ENCODE measurements around the gene STX16. TPM values are rescaled to one million over a fixed set of nuclear protein-coding genes. Genes with fewer than 3 reads are reported as not detected.

STX16 gene
- total RNA-seq, 2 donors from 2014 or later = 91.6 to 114 TPM

DNA sequence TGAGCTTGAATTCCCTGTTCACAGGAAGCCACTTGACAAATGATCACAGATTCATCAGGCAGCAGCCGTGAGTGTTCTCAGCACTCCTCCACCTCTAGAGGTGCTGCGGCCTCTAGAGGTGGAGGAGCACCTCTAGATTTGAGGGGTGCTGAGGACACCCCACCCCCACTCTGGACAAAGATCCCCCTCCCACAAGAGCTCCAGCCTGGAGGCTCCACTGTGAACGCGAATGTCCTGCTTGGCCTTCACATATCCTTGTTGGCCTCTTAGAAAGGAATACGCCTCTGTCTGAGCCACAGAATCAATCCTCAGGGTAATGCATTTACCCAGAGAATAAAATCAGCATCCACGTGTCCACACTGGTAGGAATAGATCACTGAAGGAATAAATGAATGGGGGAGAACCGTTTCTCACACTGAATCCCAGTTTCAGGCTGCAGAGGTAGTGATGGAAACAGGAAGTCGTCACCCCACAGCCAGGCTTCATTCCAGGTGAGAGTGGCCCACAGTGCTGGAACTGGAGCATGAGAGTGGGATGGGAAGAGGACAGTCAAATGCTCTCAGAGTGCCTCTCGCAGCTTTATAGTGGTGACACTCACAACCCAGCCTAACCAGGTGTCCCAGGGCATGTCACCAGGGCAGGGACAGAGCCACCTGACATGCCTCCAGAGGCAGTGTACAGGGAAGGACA lies 58.1 kb downstream of the STX16 start:
- peaks cover 5% of the 10 kb centered on the region for H3K9me3 Mint-ChIP-seq
- 85 to 97% methylated on average over 7 to 9 of the region's 9 CpGs for WGBS, 2 experiments (ENCODE audit: insufficient coverage in 1 of 2, insufficient read length in 1 of 2)
- Histone ChIP-seq H3K4me1 (ENCODE audit: control insufficient read depth, insufficient read depth, low read length) (no peaks in the 10 kb centered on the region), H3K27me3 (ENCODE audit: control insufficient read depth, insufficient read depth, low read length, poor library complexity, severe bottlenecking) (no peaks in the 10 kb centered on the region), H3K9me3 (ENCODE audit: control insufficient read depth, low read length) (no peaks in the 10 kb centered on the region), H3K4me3 (ENCODE audit: low read length) (no peak overlapping the region), H3K36me3 (ENCODE audit: control insufficient read depth, insufficient read depth, low read length) (peaks cover 16% of the 10 kb centered on the region), H3K9ac (ENCODE audit: extremely low read depth, low read length, poor library complexity, severe bottlenecking) (no peak overlapping the region), H3K27ac (ENCODE audit: low read depth, low read length) (no peak overlapping the region)
- no peaks in the 10 kb centered on the region for H3K27me3 Mint-ChIP-seq (ENCODE audit: insufficient read depth)
- H3K4me3 Mint-ChIP-seq = no peak overlapping the region
- no peaks in the 10 kb centered on the region for H3K4me1 Mint-ChIP-seq
- no peak overlapping the region for H3K27ac Mint-ChIP-seq
- H3K36me3 Mint-ChIP-seq (ENCODE audit: low read depth) = peaks cover 30% of the 10 kb centered on the region
- DNase-seq = no peak
- TF ChIP-seq, protein P1, sequence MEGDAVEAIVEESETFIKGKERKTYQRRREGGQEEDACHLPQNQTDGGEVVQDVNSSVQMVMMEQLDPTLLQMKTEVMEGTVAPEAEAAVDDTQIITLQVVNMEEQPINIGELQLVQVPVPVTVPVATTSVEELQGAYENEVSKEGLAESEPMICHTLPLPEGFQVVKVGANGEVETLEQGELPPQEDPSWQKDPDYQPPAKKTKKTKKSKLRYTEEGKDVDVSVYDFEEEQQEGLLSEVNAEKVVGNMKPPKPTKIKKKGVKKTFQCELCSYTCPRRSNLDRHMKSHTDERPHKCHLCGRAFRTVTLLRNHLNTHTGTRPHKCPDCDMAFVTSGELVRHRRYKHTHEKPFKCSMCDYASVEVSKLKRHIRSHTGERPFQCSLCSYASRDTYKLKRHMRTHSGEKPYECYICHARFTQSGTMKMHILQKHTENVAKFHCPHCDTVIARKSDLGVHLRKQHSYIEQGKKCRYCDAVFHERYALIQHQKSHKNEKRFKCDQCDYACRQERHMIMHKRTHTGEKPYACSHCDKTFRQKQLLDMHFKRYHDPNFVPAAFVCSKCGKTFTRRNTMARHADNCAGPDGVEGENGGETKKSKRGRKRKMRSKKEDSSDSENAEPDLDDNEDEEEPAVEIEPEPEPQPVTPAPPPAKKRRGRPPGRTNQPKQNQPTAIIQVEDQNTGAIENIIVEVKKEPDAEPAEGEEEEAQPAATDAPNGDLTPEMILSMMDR (conservative IDR thresholded peaks at IDR 0.05) = no peak

DNA sequence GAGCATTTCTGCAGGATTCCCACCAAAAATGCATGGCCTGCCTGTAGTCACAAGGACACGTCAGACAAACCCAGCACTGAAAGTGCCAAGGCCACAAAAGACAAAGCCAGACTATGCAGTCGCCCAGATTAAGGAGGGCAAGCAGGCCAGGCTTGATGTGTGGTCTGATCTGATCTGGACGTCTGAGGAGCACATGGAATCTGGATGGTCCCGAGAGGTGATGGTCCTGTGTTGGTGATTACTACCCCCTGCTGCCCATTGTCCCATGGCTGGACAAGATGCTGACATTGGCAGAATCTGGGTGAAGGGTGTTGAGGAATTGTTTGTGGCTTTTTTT lies 58.6 kb downstream of the STX16 start:
- Mint-ChIP-seq H3K4me1 (no peaks in the 10 kb centered on the region), H3K27ac (no peak overlapping the region), H3K4me3 (no peak overlapping the region), H3K27me3 (ENCODE audit: insufficient read depth) (no peaks in the 10 kb centered on the region), H3K9me3 (peaks cover 2% of the 10 kb centered on the region), H3K36me3 (ENCODE audit: low read depth) (peaks cover 26% of the 10 kb centered on the region)
- 90 to 94% methylated on average over 2 to 4 of the region's 4 CpGs for WGBS, 2 experiments (ENCODE audit: insufficient coverage in 1 of 2, insufficient read length in 1 of 2)
- Histone ChIP-seq H3K27ac (ENCODE audit: low read depth, low read length) (no peak overlapping the region), H3K4me1 (ENCODE audit: control insufficient read depth, insufficient read depth, low read length) (no peaks in the 10 kb centered on the region), H3K4me3 (ENCODE audit: low read length) (no peak overlapping the region), H3K27me3 (ENCODE audit: control insufficient read depth, insufficient read depth, low read length, poor library complexity, severe bottlenecking) (no peaks in the 10 kb centered on the region), H3K9me3 (ENCODE audit: control insufficient read depth, low read length) (no peaks in the 10 kb centered on the region), H3K9ac (ENCODE audit: extremely low read depth, low read length, poor library complexity, severe bottlenecking) (no peak overlapping the region), H3K36me3 (ENCODE audit: control insufficient read depth, insufficient read depth, low read length) (peaks cover 11% of the 10 kb centered on the region)
- DNase-seq = no peak
- TF ChIP-seq, protein P1 (conservative IDR thresholded peaks at IDR 0.05) = no peak

DNA sequence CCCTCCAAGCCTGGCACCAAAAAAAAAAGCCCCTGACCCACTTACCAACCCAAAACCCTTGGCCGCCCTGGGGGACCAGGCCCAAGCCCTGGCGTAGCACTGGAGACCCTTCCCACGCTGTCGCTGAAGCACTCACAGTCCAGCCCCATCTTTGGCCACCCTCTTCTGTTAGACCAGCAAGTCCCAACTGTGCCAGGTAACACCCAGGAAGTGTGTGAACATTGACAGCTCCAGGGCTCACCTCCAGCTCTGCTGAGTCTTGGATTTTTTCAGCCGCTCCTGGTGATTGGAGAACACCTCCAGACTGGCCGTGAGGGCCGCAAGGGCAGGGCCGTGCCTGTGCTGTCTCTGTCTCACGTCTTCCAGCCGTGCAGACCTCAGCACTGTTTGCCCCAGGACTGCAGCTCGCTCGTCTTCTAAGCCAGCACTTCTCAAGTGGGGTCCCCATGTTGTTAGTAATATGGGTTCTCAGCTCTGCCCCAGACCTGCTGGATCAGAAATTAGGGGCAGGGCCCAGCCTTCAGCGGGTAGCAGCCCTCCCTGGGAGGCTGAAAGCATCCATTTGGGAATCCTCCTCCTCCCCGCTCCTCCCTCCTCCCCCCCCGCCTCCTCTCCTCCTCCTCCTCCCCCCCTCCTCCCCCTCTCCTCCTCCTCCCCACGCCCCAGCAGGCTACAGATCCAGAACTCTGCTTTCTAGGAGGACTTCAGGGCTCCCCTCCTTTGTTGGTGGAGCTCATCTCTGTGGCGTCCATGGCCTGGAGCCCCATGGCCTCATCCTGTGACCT lies 59.6 kb downstream of the STX16 start:
- H3K9ac ChIP-seq (ENCODE audit: extremely low read depth, low read length, poor library complexity, severe bottlenecking) = no peak overlapping the region
- H3K4me3 ChIP-seq (ENCODE audit: low read length) = no peak overlapping the region
- H3K27ac ChIP-seq (ENCODE audit: low read depth, low read length) = no peak overlapping the region
- no peaks in the 10 kb centered on the region for H3K27me3 ChIP-seq (ENCODE audit: control insufficient read depth, insufficient read depth, low read length, poor library complexity, severe bottlenecking)
- H3K4me3 Mint-ChIP-seq = no peak overlapping the region
- no peaks in the 10 kb centered on the region for H3K9me3 Mint-ChIP-seq
- peak; percentile 46 for DNase-seq
- H3K36me3 ChIP-seq (ENCODE audit: control insufficient read depth, insufficient read depth, low read length) = peaks cover under 1% of the 10 kb centered on the region
- TF ChIP-seq, protein P1 (conservative IDR thresholded peaks at IDR 0.05) = no peak
- peaks cover 16% of the 10 kb centered on the region for H3K36me3 Mint-ChIP-seq (ENCODE audit: low read depth)
- no peaks in the 10 kb centered on the region for H3K4me1 ChIP-seq (ENCODE audit: control insufficient read depth, insufficient read depth, low read length)
- H3K4me1 Mint-ChIP-seq = no peaks in the 10 kb centered on the region
- no peaks in the 10 kb centered on the region for H3K27me3 Mint-ChIP-seq (ENCODE audit: insufficient read depth)
- no peaks in the 10 kb centered on the region for H3K9me3 ChIP-seq (ENCODE audit: control insufficient read depth, low read length)
- H3K27ac Mint-ChIP-seq = no peak overlapping the region
- WGBS, 2 experiments (ENCODE audit: insufficient coverage in 1 of 2, insufficient read length in 1 of 2) = 88 to 99% methylated on average over 9 to 14 of the region's 17 CpGs
